GM18511 (cell line): ENCODE results near the gene SORBS1.

Experiments
- ATAC-seq: cut with Tn5 transposase; IDR thresholded peaks from one replicate; pipeline ENCODE4 v1.9.1; 2021; ENCODE audit warnings: mild to moderate bottlenecking, moderate library complexity; ENCODE audit not compliant: unreplicated experiment

The SORBS1 gene

GRCh38 chr10:95330966-95331453 lies 230.2 kb downstream of the SORBS1 start:
- no peak for ATAC-seq

GRCh38 chr10:95329296-95329695 lies 231.9 kb downstream of the SORBS1 start:
- ATAC-seq: no peak

GRCh38 chr10:95328013-95328412 lies 233.2 kb downstream of the SORBS1 start:
- no peak for ATAC-seq

- no peak for ATAC-seq
These were observed 233.8 kb downstream of the SORBS1 start for GRCh38 chr10:95327367-95327766.

GRCh38 chr10:95326396-95326795 lies 234.8 kb downstream of the SORBS1 start:
- no peak for ATAC-seq

GRCh38 chr10:95325863-95326262 lies 235.3 kb downstream of the SORBS1 start:
- no peak for ATAC-seq

DNA sequence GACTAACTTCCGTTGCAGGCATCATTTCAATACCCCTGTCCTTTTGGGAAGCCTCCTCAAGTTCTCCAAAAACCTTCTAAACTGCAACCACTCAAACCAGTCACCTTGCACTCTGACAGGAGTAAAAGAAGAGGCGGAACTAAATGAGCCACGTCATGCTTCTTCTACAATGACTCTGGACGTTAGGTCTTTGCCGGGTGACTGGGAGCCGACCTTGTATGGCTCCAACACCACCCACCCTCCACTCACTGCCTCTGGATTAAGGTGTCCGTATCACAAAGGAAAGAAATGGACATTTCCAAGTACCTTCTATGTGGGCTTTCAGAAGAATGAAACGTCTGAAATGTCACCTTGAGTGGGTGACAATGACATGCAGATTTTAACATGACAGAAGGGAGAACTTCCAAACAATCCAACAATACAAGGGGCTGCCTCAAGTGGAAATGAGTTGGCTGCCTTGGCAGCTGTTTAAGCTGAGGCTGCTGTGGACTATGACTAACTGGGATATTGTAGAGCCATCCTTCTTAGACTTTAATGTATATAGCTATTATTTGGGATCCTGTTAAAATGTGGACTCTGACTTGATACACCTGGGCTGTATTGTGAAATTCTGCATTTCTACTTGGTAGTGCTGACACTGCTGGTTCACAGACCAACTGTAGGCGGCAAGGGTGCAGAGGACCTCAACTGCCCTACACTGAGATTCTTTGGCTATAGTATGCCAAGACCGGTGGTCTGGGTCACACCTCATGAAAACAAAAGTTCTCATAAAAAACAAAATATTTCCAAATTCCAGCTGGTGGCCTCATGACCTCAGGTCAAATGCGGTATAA lies 236.5 kb downstream of the SORBS1 start:
- ATAC-seq: no peak

DNA sequence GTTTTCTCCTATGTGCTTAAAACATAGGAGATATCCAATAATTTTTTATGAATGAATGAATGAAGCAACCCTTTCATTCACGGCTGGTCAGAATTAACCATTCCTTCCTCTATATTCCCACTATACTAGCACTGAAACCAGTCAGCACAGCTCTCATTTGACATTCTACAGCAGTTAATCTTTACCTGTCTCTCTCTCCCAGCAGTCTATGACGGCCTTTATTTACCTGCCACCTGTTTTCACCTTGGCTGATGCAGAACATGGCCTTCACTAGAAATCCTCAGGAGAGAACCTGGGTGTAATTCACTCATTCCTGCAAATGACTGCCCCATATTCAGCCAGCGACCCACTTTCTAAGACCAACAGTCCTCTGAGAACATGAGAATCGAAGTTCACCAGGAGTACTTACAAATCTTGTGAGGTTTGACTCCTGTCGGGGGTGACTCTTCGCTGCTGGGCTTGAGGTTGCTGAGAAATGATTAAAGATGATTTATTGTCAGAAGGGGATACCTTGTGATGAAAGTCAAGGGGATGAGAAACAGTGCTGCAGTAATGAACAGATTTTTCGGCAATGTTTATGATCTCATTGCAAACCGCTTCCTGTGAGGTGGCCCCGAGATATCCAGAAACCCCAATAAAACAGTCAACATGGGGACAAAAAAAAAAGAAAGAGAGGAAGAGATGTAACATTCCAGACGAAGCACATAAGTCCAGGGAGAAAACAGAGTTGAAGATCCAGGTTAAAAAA lies 239.4 kb downstream of the SORBS1 start:
- no peak for ATAC-seq

DNA sequence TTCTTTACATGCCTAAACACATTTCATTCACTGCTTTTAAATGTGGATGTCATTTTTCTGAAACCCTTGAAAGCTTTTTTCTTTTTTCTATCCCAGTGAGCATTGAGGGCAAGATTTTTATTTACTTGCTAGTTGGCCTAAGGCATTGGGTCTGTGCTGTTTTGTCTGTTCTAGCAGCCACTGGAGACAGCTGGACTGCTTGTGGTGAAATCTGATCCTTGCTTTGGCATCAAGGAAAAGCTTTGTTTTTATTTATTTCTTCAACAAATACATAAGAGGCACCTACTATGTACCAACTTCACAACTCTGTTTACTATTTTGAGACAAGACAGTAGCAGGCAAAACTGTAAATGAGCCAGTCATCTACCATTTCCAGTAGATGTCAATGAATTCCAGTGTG lies 241.9 kb downstream of the SORBS1 start:
- no peak for ATAC-seq

DNA sequence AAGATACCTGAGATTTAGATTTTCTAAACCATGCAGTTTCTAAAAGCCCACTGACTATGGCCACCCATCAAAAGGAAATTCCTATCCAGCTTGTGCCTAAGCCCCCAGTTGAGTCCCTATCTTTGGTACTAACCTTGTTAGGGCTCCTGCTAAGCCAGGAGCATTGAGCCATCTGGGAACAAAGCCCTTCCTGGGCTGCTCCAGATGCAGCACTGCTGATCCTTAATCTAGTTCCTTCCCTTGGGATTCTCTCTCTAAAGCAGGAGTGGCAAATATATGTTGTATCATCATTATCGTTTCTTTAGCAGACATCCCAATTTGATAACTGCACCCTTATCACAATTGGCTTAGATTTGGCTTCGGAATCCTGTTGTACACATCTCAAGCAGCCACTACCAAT lies 245.7 kb downstream of the SORBS1 start:
- ATAC-seq: no peak

- ATAC-seq: no peak
These were observed 246.8 kb downstream of the SORBS1 start for GRCh38 chr10:95314192-95314918.

GRCh38 chr10:95312986-95313495 lies 248.1 kb downstream of the SORBS1 start:
- ATAC-seq: no peak

GRCh38 chr10:95312257-95312656 lies 248.9 kb downstream of the SORBS1 start:
- ATAC-seq: no peak

DNA sequence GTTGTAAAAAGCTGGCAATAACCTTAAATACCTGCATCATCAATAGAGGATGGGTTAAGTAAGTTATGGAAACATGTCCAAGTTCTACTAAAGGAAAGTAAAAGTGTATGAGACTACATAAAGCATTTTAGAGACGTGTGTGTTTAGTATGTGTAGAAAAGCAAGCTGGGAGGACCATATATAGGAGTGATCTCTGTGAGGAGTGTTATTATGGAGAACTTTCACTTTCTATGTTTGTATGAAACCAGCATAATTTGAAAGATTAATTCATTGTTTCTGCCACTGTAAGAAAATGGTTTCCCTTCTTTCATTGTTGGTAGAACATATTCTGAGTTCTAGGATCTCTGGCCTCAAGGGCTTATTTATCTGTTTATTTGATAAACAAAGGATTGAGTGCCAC lies 251.2 kb downstream of the SORBS1 start:
- ATAC-seq: peak; percentile 64

DNA sequence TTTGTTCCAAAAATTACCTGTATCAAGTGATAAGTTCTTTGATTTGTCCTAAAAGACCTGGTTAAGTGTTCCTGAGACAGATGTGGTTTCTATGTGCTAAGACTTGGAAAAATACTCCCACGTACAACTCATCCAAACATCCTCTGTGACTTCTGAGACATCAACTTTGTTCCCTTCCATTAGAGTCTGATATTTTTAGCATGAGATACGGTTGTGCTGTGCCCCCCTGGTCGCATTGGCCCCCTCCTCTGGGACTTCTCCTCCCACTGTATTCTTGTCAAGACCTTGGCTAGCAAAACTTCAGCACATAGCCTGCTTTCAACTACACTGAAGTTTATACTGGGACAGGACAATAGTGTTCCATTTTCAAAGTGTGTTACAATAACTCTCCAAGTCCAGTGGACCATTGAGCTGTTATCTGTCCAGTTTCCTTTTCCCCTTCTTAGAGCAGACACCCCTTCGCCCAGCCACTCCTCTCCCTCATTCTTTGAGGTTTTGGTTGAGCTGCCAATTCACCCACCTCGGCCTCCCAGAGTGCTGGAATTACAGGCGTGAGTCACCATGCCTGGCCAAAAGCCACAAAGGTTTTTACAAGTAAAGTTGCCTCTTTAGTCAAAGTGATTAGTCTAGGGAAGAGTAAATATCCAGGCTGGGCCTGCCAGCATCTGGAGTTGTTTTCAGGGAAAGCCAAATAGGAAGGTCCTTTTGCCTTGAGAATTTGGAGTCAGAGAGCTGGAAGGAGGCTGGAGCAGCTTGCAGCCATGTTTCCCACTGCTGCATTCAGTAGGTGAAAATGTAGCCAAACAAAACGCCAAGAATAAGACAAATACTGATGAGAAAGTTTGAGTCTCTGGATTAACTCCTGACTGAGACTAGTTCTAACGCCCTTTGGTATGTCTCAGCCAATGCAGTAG lies 252.5 kb downstream of the SORBS1 start:
- no peak for ATAC-seq

DNA sequence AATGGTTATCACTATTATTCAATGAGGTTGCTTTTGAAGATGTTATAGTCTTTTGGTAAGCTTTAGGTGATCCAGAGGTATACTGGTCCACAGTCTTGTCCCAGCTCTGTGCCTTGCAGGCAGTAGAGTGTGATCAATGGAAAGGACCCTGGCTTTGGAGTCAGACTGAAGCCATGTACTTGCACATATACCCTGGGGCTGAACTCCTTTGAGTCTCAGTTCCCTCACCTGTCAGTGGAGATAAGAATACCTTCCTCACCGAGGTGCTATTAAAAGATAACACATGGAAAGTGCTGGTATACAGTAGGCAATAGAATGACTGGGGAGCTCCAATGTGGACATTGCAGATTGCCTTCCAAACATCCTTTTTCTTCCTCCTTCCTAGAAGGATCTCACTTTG lies 254.3 kb downstream of the SORBS1 start:
- ATAC-seq: no peak

- no peak for ATAC-seq
These were observed 254.9 kb downstream of the SORBS1 start for GRCh38 chr10:95306318-95306650.

- no peak for ATAC-seq
These were observed 255.4 kb downstream of the SORBS1 start for GRCh38 chr10:95305606-95306317.

- no peak for ATAC-seq
These were observed 256.2 kb downstream of the SORBS1 start for GRCh38 chr10:95304976-95305375.

GRCh38 chr10:95304463-95304862 lies 256.7 kb downstream of the SORBS1 start:
- ATAC-seq: no peak
